Memory B cell (primary cell): ENCODE results near the gene PBX4.

ENCODE experiments used
- ATAC-seq: fragments of 150-1000 bp; cut with Tn5 transposase; 2 replicates; pipeline ENCODE4 v1.10.0; 2021; ENCODE audit warnings: low read depth, mild to moderate bottlenecking, moderate library complexity
- DNase-seq, 2 donors: peaks; one replicate each; pipeline ENCODE4 v3.0.0; 2022; ENCODE audit warnings: low spot score in 2 of 2
- H3K27ac Mint-ChIP-seq: one replicate; pipeline ENCODE4 v1.8.0; 2022; ENCODE audit warnings: mild to moderate bottlenecking, moderate library complexity, mixed read lengths
- H3K27me3 Mint-ChIP-seq: one replicate; pipeline ENCODE4 v1.8.0; 2022; ENCODE audit warnings: mixed read lengths
- H3K36me3 Mint-ChIP-seq: one replicate; pipeline ENCODE4 v1.8.0; 2022; ENCODE audit warnings: mild to moderate bottlenecking, mixed read lengths
- H3K4me1 Mint-ChIP-seq: one replicate; pipeline ENCODE4 v1.8.0; 2022; ENCODE audit warnings: mixed read lengths
- H3K4me3 Mint-ChIP-seq: one replicate; pipeline ENCODE4 v1.8.0; 2022; ENCODE audit warnings: mild to moderate bottlenecking, moderate library complexity, mixed read lengths
- H3K9me3 Mint-ChIP-seq: one replicate; pipeline ENCODE4 v1.8.0; 2022; ENCODE audit warnings: mixed read lengths

PBX4 gene

DNA sequence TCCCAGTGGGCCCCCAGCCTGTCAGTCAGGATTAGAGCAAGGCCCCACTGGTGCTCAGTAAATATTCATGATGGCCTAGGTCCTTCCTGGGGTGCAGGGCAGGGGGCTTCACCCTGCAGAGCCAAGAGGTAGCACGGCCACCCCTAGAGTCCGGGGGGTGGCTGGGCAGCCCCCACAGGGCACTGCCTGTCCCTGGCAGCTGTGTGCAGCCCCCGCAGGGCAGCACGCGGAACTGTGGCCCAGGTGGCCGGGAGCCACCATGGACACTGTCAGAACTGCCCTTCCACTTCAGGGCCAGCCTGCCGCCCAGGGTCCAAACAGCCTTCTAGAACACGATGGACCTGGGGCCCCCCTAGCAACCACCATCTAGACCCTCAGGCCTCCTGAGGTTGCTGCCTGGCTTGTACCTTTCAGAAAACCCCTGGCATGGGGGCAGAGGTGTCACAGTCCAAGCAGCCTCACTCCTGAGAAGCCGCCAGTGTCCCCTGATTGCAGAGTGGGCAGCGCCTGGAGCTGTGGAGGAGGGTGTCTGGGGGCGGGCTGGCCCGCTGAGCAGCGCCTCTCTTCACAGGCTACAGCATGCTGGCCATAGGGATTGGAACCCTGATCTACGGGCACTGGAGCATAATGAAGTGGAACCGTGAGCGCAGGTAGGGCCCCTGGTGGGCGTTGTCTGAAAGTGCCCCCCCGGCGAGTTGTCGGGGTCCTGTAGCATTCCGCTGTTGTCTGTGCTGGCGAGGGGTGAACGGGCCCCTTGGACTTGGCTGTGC, 92.7 kb downstream of the PBX4 start:
- Mint-ChIP-seq H3K4me3 (no peak overlapping the region), H3K4me1 (peaks cover 12% of the 10 kb centered on the region), H3K27me3 (no peaks in the 10 kb centered on the region), H3K36me3 (peaks cover 5% of the 10 kb centered on the region), H3K9me3 (no peaks in the 10 kb centered on the region), H3K27ac (no peak overlapping the region)
- DNase-seq (no peak), ATAC-seq (no peak)

DNA sequence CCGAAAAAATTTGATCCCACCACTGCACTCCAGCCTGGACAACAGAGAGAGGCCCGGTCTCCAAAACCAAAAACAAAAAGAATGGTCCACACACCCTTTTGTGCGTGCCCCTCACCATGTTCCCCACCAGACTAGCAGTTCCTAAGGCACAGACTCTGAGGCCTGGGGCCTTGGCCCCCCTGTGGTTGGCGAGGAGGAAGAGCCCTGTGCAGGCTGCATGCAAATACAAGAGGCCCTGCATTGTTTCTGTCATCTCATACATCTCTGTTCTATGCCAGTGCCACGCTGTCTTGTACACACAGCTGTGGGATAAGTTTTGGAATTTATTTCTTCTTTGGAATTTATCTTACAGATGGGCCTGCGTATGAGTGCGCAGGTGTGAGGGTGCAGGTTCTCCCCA, 94.4 kb downstream of the PBX4 start:
- DNase-seq: no peak
- Mint-ChIP-seq H3K27ac (no peak overlapping the region), H3K4me3 (peak overlapping the region; percentile 27), H3K4me1 (peaks cover 21% of the 10 kb centered on the region), H3K9me3 (no peaks in the 10 kb centered on the region), H3K27me3 (no peaks in the 10 kb centered on the region), H3K36me3 (peaks cover 17% of the 10 kb centered on the region)
- ATAC-seq: peak; percentile 78

DNA sequence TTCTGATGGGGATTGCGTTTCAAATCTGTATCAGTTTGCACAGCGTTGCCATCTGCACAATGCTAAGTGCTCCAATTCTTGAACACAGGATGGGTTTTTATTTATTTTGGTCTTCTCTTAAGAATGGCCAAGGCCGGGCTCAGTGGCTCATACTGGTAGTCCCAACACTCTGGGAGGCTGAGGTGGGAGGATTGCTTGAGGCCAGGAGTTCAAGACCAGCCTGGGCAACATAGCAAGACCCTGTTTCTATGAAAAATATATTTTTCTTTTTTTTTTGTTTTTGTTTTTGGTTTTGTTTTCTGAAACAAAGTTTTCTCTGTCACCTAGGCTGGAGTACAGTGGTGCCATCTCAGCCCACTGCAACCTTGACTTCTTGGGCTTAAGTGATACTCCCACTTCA, 95.3 kb downstream of the PBX4 start:
- Mint-ChIP-seq H3K4me1 (peaks cover 22% of the 10 kb centered on the region), H3K4me3 (no peak overlapping the region), H3K27ac (no peak overlapping the region)

DNA sequence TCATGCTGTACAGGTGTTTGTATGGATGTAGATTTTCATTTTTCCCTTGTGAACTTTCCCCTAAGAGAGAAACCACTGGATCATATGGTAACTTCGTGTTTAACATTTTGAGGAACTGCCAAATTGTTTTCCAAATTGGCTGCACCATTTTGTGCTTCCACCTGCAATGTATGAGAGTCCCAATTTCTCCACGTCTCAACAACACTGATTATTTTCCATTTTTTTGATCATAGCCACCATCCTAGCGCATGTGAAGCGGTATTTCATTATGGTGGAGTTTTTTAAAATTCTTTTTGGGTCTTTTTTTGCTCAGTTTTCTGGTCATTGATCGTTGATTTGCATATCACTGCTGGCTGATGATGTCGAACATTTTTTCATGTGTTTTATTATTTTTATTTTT, 97.5 kb downstream of the PBX4 start:
- no peak for DNase-seq
- Mint-ChIP-seq H3K27me3 (no peaks in the 10 kb centered on the region), H3K36me3 (peaks cover 17% of the 10 kb centered on the region), H3K9me3 (no peaks in the 10 kb centered on the region), H3K27ac (no peak overlapping the region), H3K4me3 (no peak overlapping the region), H3K4me1 (peaks cover 24% of the 10 kb centered on the region)
- no peak for ATAC-seq

More for the DNA sequence above, 95.3 kb downstream of the PBX4 start:
- H3K27me3 Mint-ChIP-seq: no peaks in the 10 kb centered on the region
- DNase-seq: no peak
- no peak for ATAC-seq
- no peaks in the 10 kb centered on the region for H3K9me3 Mint-ChIP-seq
- peaks cover 17% of the 10 kb centered on the region for H3K36me3 Mint-ChIP-seq

DNA sequence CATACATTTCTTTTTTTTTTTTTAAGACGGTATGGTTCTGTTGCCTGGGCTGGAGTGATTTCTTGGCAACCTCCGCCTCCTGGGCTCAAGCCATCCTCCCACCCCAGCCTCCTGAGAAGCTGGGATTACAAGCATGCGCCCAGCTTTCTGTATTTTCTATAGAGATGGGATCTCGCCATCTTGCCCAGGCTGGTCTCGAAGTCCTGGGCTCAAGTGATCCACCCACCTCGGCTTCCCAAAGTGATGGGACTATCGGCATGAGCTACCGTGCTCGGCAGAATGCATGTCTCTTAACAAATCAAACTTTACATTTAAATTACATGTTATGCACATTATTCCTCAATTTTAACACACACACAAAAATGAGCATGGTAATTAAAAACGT, 101.3 kb downstream of the PBX4 start:
- Mint-ChIP-seq H3K27ac (no peak overlapping the region), H3K4me3 (peak overlapping the region; percentile 46), H3K27me3 (no peaks in the 10 kb centered on the region), H3K9me3 (no peaks in the 10 kb centered on the region), H3K4me1 (peaks cover 16% of the 10 kb centered on the region), H3K36me3 (peaks cover 15% of the 10 kb centered on the region)
- ATAC-seq (no peak), DNase-seq (no peak)

DNA sequence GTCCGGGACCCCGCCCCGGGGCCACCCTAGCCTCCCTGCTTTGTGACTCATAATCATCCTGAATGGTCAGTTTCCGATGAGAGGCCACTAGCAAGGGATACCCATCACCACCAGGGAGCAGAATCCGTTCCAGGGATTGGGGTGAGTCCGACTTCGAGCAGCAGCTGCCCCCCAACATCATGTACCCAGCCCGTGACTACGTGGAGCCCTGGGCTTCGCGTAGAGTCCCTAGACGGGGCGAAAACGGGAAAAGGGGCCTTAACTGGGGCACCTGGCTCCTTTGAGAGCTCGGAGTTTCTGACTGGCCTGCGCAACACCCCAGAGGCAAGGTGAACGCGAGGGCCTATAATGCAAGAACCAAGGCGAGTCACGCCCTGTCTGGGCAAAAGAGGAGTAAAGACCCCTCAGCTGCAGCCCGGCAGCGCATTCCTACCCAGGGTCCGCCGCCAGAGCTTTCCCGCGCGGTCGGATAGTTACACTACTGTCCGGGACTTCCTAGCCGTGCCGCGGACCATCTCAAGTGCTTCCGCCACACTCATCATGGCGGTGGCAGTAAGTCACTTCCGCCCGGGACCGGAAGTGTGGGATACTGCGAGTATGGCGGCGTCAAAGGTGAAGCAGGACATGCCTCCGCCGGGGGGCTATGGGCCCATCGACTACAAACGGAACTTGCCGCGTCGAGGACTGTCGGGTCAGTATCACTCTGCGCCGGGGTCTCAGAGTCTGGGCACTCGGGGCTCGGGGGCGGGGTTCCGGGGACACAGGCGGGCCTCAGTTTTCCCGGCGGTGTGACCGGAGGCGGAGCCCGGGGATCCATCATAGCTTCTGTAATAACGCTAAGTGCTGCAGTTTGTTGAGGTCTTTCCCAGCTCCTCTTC, 102.6 kb downstream of the PBX4 start, which contains the start of gene NDUFA13:
Gene NDUFA13 (plus strand): TSS at position 584 of the 878 bp plus-strand sequence. CDS start 14 bp downstream, at position 598.
- H3K27ac Mint-ChIP-seq: peak within 1 kb of the TSS; percentile 95
- no peaks in the 10 kb centered on the region for H3K27me3 Mint-ChIP-seq
- DNase-seq (peak; percentile 95 to 99), ATAC-seq (peak; percentile 95)
- H3K4me3 Mint-ChIP-seq: peak within 1 kb of the TSS; percentile 95
- H3K36me3 Mint-ChIP-seq: peaks cover 13% of the 10 kb centered on the region
- H3K4me1 Mint-ChIP-seq: peaks cover 14% of the 10 kb centered on the region
- no peaks in the 10 kb centered on the region for H3K9me3 Mint-ChIP-seq

DNA sequence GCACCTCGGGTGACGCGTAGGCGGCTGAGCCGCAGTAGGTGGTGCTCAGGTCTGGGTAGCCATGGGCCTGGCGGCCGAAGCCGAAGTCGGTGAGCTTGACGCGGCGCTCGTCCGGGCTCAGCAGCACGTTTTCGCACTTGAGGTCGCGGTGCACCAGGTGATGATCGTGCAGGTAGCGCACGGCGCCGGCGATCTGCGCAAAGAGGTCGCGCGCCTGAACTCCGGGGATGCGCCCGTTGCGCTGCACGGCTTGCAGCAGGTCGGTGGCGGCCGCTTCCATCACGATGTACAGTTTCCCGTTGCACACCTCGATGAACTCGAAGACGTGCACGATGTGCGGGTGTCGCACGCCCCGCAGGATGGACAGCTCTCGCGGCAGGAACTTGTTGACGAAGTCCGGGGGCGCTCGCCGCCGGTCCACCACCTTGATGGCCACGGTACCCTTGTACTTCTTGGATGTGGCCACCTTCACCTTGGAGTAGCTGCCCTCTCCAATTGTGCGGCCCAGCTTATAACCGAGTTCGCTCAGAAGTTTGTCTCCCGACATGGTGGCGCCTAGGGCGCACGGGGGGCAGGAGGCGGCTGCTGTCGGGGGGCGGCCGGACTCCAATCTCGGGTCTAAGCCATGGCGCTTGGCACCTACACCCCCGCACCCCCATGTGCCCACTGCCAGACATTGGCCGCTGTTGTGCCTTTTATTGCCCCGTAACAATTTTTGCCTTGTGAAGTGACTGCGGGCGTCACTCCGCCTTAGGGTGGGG, 103.4 kb downstream of the PBX4 start, which contains the start of gene TSSK6:
Gene TSSK6 (minus strand): TSS at position 668 of the 761 bp plus-strand sequence. CDS start 121 bp downstream, at position 547.
- Mint-ChIP-seq H3K4me3 (peak within 1 kb of the TSS; percentile 95), H3K36me3 (peaks cover 6% of the 10 kb centered on the region), H3K27ac (peak within 1 kb of the TSS; percentile 95), H3K9me3 (no peaks in the 10 kb centered on the region), H3K4me1 (peaks cover 9% of the 10 kb centered on the region), H3K27me3 (no peaks in the 10 kb centered on the region)
- ATAC-seq (no peak), DNase-seq (no peak)

DNA sequence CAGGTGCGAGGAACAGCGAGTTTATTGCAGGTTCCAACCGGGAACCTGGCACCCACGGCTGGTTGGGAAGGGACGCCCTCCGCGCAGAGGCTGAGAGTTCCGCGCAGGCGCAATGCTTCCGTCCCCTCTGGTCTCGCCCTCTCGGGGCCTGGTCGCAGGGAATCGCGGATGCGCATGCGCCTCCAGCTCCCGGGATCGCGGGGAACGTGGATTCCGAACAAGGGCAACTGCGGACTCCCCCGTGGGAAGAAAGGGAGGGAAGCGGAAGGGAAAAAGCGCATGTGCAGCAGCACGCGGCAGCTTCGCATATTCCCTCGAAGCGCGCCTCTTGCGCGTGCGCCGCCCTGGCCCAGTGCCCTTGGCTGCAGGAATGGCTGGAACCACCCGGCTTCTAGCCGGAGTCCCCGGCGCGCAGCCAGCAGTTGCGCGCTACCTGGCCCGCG, 104.3 kb downstream of the PBX4 start:
- Mint-ChIP-seq H3K36me3 (peaks cover 2% of the 10 kb centered on the region), H3K4me1 (peaks cover 5% of the 10 kb centered on the region), H3K4me3 (peak overlapping the region; percentile 62), H3K27me3 (no peaks in the 10 kb centered on the region), H3K9me3 (no peaks in the 10 kb centered on the region), H3K27ac (no peak overlapping the region)
- ATAC-seq (no peak), DNase-seq (no peak)

DNA sequence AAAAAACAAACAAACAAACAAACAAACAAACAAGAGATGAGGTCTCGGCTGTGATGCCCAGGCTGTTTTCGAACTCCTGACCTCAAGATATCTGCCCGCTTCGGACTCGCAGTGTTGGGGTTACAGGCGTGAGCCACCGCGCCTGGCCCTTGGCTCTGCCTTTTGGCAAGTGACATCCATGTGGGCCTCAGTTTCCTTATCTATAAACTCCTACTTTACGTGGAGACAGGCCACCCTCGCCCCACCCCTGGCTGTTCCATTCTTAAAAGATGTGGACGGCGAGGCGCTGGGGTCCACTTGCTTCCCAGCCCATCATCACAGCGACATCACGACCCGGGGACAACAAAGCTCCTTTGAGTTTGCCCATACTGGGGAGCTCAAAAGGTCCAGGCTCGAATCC, 104.8 kb downstream of the PBX4 start:
- no peak for ATAC-seq
- DNase-seq: no peak
- Mint-ChIP-seq H3K4me1 (peaks cover 3% of the 10 kb centered on the region), H3K9me3 (no peaks in the 10 kb centered on the region), H3K27me3 (no peaks in the 10 kb centered on the region), H3K4me3 (no peak overlapping the region), H3K36me3 (no peaks in the 10 kb centered on the region), H3K27ac (no peak overlapping the region)
